Endothelial cell of umbilical vein (primary cell): ENCODE data around the gene WAPL.

ENCODE experiments used
- CTCF ChIP-seq, 2 donors: IDR thresholded peaks; 1 replicate in 1 of 2; 2 replicates in 1 of 2; pipeline ENCODE4 v1.5.1; 2011; ENCODE audit warnings: low read length in 2 of 2, mild to moderate bottlenecking in 2 of 2, moderate library complexity in 2 of 2, control low read depth in 1 of 2, inconsistent platforms in 1 of 2, low read depth in 1 of 2; ENCODE audit not compliant: insufficient read depth in 1 of 2; ENCODE audit errors: extremely low read depth in 1 of 2
- EZH2 ChIP-seq: IDR thresholded peaks from 2 replicates; pipeline ENCODE4 v1.6.1; 2012; ENCODE audit warnings: borderline replicate concordance, low read depth, mild to moderate bottlenecking, moderate library complexity, low read length, inconsistent platforms; ENCODE audit not compliant: severe bottlenecking
- FOS ChIP-seq: IDR thresholded peaks from 2 replicates; pipeline ENCODE4 v1.6.1; 2011; ENCODE audit warnings: mild to moderate bottlenecking, low read length, moderate library complexity, borderline replicate concordance; ENCODE audit not compliant: insufficient read depth
- MYC ChIP-seq: IDR thresholded peaks from one replicate; pipeline ENCODE4 v1.6.1; 2011; ENCODE audit warnings: mild to moderate bottlenecking, low read depth, low read length
- POLR2A ChIP-seq: IDR thresholded peaks from 2 replicates; pipeline ENCODE4 v1.6.1; 2012; ENCODE audit warnings: low read depth, mild to moderate bottlenecking, control low read depth, low read length
- POLR2AphosphoS5 ChIP-seq: IDR thresholded peaks from 2 replicates; pipeline ENCODE4 v1.6.1; 2012; ENCODE audit warnings: low read depth, mild to moderate bottlenecking, control low read depth, low read length, moderate library complexity; ENCODE audit not compliant: insufficient read depth

- TF ChIP-seq FOS (no peak), CTCF (IDR thresholded peaks at IDR 0.05; ENCODE audit: extremely low read depth in 1 of 2, insufficient read depth in 1 of 2, low read depth in 1 of 2, low read length in 2 of 2) (no peak), POLR2A (no peak), POLR2AphosphoS5 (no peak), MYC (no peak), EZH2 (no peak)
Measured at GRCh38 chr10:86497621-86498020, 24.0 kb downstream of the WAPL start.
